Activated CD4-positive, CD25-positive, alpha-beta regulatory T cell (primary cell): ENCODE results near the gene JPT2.

Experiments
- DNase-seq, 4 experiments: peaks; one replicate each; lab custom pipeline; 2025; lab: John Stamatoyannopoulos, UW

Gene JPT2

DNA sequence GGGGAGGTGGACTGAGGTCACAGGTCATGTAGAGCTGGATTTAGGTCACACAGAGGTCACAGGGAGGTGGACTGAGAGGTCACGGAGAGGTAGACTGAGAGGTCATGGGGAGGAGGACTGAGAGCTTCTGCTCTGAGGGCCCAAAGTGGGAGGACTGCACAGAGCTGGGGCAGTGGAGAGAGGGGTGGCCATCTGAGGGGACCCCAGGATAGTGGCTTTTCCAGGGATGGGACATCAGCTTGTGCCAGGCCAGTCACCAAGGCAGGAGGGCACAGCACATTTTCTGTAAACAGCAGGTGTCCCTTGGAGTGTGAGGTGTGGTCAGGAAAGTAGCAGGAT lies 26.1 kb upstream of the JPT2 start:
- no peak for DNase-seq

DNA sequence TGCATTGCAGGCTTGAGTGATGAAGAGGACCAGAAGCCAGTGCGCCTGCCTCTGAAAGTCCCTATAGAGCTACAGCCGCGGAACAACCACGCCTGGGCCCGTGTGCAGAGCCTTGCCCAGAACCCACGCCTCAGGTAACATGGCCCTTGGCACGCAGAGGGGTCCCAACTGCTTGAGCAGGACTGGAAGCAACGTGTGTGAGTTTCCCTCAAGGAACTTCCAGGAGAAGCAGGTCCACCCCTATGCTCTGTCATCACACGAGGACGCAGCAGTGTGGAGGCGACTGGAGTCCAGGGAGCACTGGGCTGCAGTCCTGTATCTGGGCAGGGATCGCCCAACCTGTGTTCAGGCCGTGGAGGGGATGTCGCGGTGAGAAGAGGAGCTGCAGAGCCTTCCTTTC lies 25.1 kb upstream of the JPT2 start:
- DNase-seq, result no peak

DNA sequence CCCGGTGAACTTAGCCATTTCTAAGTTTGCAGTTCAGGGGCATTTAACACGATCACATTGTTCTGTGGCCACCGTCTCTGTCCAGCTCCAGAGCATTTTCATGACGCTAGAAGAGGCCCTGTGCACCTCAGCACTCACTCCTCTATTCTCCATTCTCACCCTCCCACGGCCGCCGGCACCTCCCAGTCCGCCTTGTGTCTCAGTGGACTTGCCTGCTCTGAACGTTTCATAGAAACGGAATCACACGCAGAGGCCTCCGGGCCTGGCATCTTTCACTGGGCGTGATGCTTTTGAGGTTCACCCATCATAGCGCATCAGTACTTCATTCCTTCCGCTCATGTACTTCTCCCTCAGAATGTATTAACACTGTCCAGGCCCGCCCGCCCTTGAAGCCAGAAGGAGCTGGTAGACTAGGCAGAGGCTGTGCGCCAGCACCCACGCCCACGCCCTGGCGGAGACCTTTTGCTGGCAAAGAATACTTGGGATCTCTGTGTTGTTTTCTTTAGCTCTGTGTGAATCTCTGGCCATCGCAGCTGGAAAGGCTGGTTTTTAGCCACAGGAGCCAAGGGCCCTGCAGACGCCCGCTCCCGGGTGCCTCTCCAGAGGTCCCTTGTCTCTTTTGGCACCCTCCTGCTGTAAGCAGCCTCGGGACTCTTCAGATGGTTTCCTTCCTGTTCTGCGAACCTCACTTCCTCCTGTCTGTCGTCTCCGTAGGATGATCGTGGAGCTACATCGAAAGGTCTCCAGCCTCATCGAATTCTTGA lies 23.4 kb upstream of the JPT2 start:
- no peak for DNase-seq

DNA sequence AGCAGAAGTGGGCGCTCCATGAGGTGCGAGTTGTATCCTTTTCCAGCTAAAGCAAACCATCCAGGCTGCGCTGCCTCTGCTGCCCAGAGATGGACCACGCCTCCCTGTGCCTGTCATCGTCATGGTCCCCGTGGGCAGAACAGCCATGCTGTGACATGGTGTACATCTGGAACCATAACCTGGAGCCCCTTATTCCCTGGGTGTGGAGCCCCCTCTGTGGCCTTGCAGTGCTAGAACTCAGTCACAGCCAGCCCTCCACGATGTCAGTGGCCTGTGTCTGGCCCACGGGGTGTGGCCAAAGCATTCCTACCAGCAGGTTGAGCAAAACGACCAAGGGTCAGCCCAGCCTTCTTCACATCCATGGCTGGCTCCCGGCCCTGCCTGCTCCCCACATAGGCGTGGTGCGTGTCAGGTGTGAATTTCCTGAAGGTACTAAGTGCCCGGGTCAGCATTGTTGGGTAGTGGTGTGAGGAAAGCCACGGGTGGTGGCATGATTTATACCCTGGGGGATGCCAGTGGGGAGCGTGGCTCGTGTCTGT lies 22.7 kb upstream of the JPT2 start:
- no peak for DNase-seq

DNA sequence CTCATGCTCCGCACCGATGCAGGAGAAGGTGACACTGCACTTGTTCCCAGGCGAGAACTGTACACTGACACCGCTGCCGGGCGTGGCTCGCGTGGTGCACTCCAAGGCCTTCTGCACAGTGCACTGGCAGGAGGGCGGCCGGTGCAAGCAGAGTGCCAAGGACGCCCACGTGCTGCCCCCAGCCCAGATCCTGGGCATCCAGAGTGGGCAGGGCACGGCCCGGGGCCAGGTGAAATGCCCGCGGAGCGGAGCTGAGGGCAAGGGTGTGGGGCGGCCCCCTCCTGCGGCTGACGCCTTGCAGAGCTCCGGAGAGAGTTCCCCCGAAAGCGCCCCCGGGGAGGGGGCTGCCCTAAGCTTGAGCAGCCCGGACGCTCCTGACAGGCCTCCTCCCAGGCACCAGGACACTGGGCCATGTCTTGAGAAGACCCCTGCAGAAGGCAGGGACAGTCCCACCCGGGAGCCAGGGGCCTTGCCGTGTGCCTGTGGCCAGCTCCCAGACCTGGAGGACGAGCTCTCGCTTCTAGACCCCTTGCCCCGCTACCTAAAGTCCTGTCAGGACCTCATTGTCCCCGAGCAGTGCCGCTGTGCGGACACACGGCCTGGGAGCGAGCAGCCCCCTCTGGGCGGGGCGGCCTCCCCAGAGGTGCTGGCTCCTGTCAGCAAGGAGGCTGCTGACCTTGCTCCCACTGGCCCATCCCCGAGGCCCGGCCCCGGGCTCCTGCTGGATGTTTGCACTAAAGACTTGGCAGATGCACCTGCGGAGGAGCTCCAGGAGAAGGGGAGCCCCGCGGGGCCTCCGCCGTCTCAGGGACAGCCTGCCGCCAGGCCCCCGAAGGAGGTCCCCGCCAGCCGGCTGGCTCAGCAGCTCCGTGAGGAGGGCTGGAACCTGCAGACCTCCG lies 21.9 kb upstream of the JPT2 start:
- DNase-seq, result no peak

DNA sequence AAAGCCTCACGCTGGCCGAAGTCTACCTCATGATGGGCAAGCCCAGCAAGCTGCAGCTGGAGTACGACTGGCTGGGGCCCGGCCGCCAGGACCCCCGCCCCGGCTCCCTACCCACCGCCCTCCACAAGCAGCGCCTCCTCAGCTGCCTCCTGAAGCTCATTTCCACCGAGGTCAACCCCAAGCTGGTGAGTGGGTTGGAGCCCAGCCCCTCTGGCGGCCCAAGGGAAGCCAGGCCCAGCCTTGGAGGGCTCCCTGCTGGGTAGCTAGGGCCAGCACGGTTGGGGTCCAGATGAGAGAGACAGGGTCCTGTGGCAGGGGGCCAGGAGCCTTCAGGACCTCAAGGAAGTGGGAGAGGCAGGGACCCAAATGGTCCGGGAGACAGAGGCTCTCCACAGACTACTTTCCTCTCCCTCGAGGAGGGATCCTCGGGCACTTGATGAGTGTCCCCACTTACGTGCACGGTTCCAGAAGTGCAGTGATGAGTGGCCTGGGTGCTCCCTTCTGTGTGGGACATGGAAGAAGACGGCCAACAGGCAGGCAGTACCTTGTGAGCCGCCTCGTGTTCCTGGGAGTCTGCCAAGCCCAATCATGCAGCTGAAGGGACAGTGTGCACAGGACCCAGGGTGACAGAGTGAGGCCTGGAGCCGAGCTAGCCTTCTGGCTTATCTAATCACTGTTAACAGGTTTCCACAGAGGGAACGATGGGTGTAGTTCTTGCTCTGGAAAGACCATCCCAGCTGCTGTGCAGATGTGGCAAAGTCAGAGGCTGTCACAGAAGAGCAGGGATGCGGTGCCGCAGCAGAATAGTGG lies 21.1 kb upstream of the JPT2 start:
- DNase-seq, result no peak

DNA sequence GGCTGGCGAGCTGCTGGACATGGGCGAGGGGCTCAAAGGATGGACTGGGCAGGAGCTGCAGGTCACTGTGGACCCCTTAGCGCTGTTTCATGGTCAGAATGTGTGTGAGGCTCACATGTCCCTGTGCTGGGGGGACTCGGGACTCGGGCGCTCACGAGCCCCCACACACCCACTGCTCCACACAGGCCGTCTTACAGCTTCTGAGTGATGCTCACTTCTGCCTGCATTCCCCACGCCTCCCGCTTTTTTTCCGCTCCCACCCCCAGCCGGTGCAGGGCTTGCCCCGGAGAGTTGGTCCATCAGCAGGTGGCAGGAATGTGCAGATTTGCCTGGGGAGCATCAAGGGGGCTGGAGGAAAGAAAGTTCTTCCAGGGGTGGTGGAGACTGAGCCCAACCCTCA lies 20.2 kb upstream of the JPT2 start:
- no peak for DNase-seq

DNA sequence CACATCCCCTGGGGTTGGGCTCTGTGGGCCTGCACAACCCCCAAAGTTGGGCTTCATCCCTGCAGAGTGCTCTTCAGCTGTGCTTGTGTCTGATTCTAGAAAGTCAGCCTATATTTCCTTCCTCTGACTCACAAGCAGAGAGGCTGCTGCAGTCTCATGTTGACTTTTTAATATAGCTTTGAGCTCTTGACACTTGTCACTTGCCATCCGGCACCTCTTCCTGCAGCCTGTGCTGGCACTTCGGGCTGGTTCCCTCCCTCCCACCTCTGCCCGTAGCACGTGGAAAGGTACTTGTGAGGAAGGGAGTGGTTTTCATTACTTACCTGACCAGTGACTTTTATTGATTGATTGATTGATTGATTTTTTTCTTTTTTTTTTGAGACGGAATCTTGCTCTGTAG lies 19.0 kb upstream of the JPT2 start:
- no peak for DNase-seq

DNA sequence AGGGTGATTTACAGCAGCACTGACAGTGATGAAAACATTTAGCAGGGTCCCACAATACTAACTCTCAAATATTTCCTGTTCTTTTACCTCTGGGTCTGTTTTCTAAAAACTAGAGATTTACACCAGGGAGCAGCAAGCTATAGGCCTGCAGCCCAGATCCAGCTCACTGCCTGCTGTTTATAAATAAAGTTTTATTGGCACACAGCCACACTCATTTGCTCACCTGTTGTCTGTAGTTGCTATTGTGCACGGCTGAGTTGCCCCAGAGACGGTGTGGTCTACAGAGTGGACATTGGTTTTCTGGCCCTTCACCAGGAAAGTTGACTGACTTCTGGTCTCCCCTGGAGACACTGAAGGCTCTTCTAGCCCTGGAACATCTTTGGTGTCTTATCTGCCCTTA lies 16.3 kb upstream of the JPT2 start:
- no peak for DNase-seq

DNA sequence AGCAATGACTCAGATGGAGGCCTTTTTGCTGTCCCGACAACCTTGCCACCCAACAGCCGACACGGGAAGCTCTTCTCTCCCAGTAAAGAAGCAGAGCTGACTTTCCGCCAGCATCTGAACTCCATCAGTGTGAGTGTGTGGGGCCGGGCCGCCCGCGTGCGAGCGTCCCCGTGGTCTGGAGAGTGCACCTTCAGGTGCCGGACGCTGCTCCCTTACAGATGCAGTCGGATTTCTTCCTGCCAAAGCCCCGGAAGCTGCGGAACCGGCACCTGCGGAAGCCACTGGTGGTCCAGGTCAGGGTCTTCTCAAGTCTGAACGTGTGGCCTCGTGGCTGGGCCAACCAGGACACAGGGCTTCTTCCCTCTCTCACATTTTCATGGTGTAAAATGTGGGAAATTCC lies 15.5 kb upstream of the JPT2 start:
- DNase-seq, result no peak

DNA sequence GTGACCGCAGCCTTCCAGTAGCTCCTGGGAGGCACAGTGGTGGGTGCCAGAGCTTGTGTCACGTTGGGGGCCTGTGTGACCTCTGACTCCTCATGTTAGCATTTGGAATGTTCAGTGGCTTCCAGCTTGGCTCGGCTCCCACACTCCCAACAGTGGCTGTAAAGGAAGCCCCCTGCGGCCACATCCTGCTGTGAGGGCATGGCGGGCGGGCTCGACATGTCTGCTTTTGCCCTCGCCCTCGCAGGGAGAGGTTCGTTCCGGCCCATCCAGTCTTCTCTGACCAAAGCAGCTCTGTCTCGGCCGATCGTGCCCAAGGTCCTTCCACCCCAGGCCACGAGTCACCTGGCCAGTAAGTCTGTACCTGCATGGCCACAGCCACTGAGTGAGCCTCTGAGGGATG lies 12.2 kb upstream of the JPT2 start:
- no peak for DNase-seq

DNA sequence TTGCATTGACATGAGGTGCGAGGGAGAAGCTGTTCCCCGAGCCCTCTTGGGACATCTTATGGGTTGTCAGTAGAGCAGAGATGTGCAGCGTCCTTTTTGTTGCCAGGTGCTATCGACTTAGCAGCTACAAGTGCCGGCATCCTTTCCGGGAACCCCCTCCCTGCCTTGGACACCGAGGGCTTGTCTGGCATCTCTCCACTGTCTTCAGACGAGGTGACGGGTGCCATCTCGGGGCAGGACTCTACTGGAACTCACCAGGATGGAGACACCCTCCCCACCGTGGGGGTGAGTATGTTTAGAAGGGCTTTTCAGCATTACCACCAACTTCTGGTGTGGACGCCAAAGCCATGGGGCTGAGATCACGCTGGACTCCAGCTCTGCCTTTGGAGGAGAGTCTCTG lies 11.8 kb upstream of the JPT2 start:
- DNase-seq, result no peak

DNA sequence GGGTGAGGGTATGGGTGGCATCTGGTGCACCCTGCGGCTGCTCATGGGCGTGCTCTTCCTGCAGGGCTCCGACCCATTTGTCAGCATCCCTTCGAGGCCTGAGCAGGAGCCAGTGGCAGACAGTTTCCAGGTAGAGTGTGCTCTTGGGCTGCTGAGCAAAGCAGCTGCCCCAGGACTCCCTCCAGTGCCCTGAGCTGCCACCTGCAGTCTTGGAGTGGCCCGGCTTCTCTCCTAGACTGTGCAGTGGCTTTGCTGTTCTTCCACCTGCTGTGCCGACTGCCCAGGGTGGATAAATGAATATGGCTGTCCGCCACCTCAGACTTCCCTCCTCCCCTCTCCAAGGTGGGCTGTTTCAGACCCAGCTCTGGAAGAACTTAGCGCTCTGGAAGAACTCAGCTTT lies 10.8 kb upstream of the JPT2 start:
- DNase-seq, result no peak

DNA sequence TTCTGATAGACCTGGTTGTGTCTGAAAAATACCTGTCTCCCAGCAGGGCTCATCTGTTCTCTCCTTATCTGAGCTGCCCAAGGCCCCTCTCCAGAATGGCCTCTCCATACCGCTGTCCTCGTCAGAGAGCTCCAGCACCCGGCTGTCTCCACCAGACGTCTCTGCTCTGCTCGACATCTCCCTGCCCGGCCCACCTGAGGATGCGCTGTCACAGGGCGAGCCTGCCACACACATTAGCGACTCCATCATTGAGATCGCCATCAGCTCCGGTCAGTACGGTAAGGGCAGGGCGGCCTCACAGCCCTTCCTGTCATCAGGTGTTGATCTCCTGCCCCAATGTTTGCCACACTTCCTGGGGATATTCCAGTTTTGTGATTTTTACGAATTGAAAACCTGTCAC lies 10.2 kb upstream of the JPT2 start:
- no peak for DNase-seq

DNA sequence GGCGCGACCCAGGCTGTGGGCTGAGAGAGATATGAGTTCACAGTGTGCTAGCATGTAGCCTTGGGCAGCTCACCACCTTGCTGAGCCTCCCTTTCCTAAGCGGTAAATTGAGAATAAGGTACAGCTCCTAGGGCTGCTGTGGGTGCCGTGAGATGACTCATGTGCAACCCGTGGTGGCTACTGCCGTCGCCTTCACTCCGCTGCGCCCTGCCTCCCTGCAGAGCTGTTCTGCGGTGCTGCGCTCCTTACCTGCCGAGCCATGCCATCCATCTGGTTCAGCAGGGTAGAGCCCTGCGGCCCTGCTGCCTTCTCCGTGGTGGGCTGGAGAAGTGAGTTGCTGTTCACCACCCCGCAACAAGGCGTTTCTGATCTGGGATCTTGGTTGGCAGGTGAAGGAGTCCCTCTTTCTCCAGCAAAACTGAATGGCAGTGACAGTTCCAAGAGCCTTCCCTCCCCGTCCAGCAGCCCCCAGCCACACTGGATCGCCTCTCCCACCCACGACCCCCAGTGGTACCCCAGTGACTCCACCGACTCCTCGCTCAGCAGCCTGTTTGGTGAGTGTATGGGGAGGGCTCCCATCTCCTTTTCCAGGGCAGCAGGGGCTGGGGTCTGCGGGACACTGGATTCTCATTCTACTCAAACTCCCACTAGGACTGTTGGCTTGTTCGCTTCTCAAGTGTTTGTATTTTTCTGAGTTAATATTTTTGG lies 9.3 kb upstream of the JPT2 start:
- DNase-seq, result no peak

DNA sequence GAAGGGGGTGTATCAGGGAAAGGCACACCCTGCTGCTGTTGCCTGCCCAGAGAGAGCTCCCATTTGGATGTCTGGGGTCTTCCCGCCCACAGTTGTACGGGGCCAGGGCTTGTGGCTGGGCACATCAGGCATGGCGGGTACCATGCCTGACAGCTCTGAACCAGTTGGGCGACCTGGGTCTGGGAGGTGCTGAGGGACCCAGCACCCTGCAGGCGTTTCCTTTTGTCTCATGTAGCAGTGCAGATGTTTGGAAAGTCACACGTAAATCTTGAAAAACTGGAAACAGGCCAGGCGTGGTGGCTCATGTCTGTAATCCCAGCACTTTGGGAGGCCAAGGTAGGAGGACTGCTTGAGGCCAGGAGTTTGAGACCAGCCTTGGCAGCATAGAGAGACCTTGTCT lies 8.4 kb upstream of the JPT2 start:
- DNase-seq, result no peak

DNA sequence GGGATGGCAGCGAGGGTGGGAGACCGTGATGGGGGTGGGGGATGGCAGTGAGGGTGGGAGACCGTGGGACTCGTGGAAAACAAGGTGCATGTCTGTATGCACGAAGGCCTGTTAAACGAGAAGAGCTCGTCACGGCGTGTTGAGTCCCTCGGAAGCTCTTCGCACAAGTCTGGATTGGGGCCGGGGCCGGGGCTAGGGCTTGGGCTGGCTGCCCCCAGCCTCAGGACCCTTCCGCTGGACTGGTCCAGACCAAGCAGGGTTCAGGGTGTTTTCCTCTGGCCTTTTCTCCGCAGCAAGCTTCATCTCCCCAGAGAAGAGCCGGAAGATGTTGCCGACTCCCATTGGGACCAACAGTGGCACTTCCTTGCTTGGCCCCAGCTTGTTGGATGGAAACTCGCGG lies 7.7 kb upstream of the JPT2 start:
- no peak for DNase-seq

DNA sequence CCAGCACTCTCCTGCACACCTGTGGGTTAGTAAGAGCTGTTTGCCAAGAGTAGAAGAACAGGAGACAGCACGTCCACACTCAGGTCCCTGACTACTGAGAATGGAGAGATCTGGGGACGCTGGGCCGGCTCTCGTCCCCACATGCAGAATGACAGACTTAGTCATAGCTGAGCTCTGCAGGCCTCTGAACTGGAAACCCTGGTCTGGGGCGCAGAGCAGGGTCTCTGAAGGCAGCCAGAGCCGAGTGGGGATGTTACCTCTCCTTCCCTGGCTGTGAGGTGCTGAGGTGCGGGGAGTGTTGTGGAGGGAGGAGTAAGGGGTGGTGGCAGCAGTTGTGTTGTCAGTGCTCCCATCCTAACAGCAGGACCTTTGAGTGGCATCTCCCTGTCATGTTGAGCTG lies 7.2 kb upstream of the JPT2 start:
- DNase-seq, result no peak

DNA sequence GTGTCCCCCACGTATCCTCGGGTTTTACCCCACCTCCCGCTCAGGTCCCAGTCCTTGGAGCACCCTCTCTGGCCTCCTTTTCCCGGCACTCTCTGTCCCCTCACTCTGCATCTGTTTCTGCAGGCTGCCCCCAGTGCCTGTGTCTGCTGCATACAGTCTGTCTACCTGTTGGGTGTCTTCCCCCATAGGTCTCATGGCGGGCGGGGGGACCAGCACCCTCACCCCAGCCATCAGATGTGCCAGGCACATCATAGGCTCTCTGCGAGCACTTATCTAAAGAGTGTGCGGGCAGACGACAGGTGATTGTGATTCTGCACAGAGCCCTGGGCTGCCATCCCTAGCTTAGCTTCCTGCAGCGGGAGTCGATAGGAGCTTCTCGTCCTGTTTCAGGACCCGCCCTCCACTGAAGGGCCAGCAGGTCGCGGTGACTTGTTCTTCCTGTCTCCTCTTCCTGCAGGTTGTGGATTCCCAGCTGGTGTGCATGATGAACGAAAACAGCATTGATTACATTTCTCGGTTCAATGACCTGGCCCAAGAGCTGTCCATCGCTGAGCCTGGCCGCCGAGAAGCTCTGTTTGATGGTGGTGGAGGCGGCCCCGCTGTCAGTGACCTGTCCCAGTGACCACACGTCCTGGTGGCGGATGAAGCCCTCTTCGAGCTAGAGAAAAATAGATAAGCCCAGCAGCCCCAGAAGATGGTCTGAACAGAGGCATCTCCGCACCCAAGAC lies 4.5 kb upstream of the JPT2 start:
- no peak for DNase-seq

DNA sequence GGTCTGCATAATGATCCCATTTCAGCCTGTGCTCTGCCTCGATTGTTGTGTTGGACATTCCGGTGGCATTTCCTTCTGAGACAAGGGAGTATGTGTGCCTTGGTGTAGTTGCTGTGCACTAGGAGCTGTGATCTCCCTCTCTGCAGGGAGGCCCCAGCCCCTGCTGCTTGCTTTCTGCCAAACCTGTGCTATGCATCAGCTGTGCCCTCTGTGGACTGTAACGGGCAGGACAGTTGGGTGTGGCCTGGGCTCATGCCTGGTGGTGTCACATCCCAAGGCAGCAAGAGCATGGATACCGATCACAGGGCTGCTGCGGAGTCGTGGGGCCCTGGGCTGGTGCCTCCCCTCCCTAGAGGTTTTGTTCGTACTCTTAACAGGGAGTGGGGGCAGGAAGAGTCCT lies 3.8 kb upstream of the JPT2 start:
- DNase-seq, result no peak
